Measurements from ENCODE around the gene UBTF.

- TF ChIP-seq CTCF (conservative IDR thresholded peaks at IDR 0.05; ENCODE audit: low read depth, low read length) (no peak), RAD21 (IDR thresholded peaks at IDR 0.05; ENCODE audit: low read length) (no peak), MXI1 (IDR thresholded peaks at IDR 0.05; ENCODE audit: borderline replicate concordance, low read depth, low read length) (no peak), CEBPB (IDR thresholded peaks at IDR 0.05; ENCODE audit: low read depth, low read length) (no peak), RFX5 (IDR thresholded peaks at IDR 0.05; ENCODE audit: low read depth, low read length) (no peak), MAFK (IDR thresholded peaks at IDR 0.05; ENCODE audit: low read depth, low read length) (no peak), RCOR1 (IDR thresholded peaks at IDR 0.05; ENCODE audit: insufficient replicate concordance, low read length) (no peak), POLR2A (IDR thresholded peaks at IDR 0.05; ENCODE audit: low read depth, low read length) (no peak), MAZ (IDR thresholded peaks at IDR 0.05; ENCODE audit: borderline replicate concordance, low read depth, low read length) (no peak), NFE2L2 (IDR thresholded peaks at IDR 0.05; ENCODE audit: low read depth, low read length) (no peak), FOS (IDR thresholded peaks at IDR 0.05; ENCODE audit: low read depth, low read length) (no peak), BHLHE40 (IDR thresholded peaks at IDR 0.05; ENCODE audit: low read depth, low read length) (no peak), SMC3 (IDR thresholded peaks at IDR 0.05; ENCODE audit: low read depth, low read length) (no peak), USF2 (IDR thresholded peaks at IDR 0.05; ENCODE audit: low read depth, low read length) (no peak)
Observed at GRCh38 chr17:44216694-44217093, 2.8 kb downstream of the UBTF start.

Measured in IMR-90 (cell line).